Ecto neural progenitor cell (in vitro differentiated cells): Measurements from ENCODE around the gene NCF2.

Experiments
- DNase-seq: peaks from one replicate; pipeline ENCODE4 v3.0.0-alpha.2; 2018; ENCODE audit warnings: low spot score

Gene NCF2

GRCh38 chr1:183551924-183552323 lies 38.3 kb downstream of the NCF2 start:
- DNase-seq: no peak

GRCh38 chr1:183550915-183551314 lies 39.3 kb downstream of the NCF2 start:
- no peak for DNase-seq

GRCh38 chr1:183548116-183548515 lies 42.1 kb downstream of the NCF2 start:
- DNase-seq: no peak

GRCh38 chr1:183546427-183546826 lies 43.8 kb downstream of the NCF2 start:
- no peak for DNase-seq

- no peak for DNase-seq
These were observed 45.5 kb downstream of the NCF2 start for GRCh38 chr1:183544598-183545297.

- DNase-seq: no peak
These were observed 46.5 kb downstream of the NCF2 start for GRCh38 chr1:183543619-183544204.

GRCh38 chr1:183537405-183537804 lies 52.9 kb downstream of the NCF2 start:
- no peak for DNase-seq

- DNase-seq: no peak
These were observed 56.6 kb downstream of the NCF2 start for GRCh38 chr1:183533617-183534174.

- DNase-seq: no peak
These were observed 61.7 kb downstream of the NCF2 start for GRCh38 chr1:183528577-183528976.

GRCh38 chr1:183522104-183522503 lies 68.2 kb downstream of the NCF2 start:
- no peak for DNase-seq

GRCh38 chr1:183520379-183520778 lies 69.9 kb downstream of the NCF2 start:
- no peak for DNase-seq

GRCh38 chr1:183517401-183517800 lies 72.9 kb downstream of the NCF2 start:
- no peak for DNase-seq

- no peak for DNase-seq
These were observed 73.5 kb downstream of the NCF2 start for GRCh38 chr1:183516725-183517124.

- DNase-seq: no peak
These were observed 75.1 kb downstream of the NCF2 start for GRCh38 chr1:183515002-183515689.

- DNase-seq: no peak
These were observed 76.0 kb downstream of the NCF2 start for GRCh38 chr1:183514235-183514634.

- DNase-seq: no peak
These were observed 77.8 kb downstream of the NCF2 start for GRCh38 chr1:183512450-183512849.

- DNase-seq: no peak
These were observed 81.6 kb downstream of the NCF2 start for GRCh38 chr1:183508694-183509093.

- DNase-seq: no peak
These were observed 83.7 kb downstream of the NCF2 start for GRCh38 chr1:183506561-183506960.
